Mucosa of rectum (tissue), 2 donors: Measurements from ENCODE around the gene C9orf78.
"Not testable (repeated sequence)": the region's sequence is repeated elsewhere in the genome, so short reads cannot be mapped to it uniquely, and the experiment has no call there.

Source experiments
- H3K27ac ChIP-seq, 2 donors: one replicate each; pipeline ENCODE4 v1.7.0; 2013; ENCODE audit warnings: inconsistent platforms in 2 of 2, low read depth in 2 of 2, low read length in 2 of 2
- H3K27me3 ChIP-seq, 2 donors: one replicate each; pipeline ENCODE4 v1.7.0; 2013; ENCODE audit warnings: low read length in 2 of 2; ENCODE audit not compliant: control insufficient read depth in 2 of 2, insufficient read depth in 2 of 2
- H3K36me3 ChIP-seq, 2 donors: one replicate each; pipeline ENCODE4 v1.7.0; 2013; ENCODE audit warnings: low read length in 2 of 2; ENCODE audit not compliant: control insufficient read depth in 2 of 2, insufficient read depth in 2 of 2
- H3K4me1 ChIP-seq, 2 donors: one replicate each; pipeline ENCODE4 v1.7.0; 2013; ENCODE audit warnings: low read length in 2 of 2, mild to moderate bottlenecking in 1 of 2; ENCODE audit not compliant: control insufficient read depth in 2 of 2, insufficient read depth in 2 of 2
- H3K4me3 ChIP-seq, 2 donors: one replicate each; pipeline ENCODE4 v1.7.0; 2013; ENCODE audit warnings: low read length in 2 of 2
- H3K9ac ChIP-seq, 2 donors: one replicate each; pipeline ENCODE4 v1.7.0; 2013; ENCODE audit warnings: low read length in 2 of 2, low read depth in 1 of 2, mild to moderate bottlenecking in 1 of 2
- H3K9me3 ChIP-seq, 2 donors: one replicate each; pipeline ENCODE4 v1.7.0; 2013; ENCODE audit warnings: low read length in 2 of 2; ENCODE audit not compliant: control insufficient read depth in 2 of 2
- donor health status: healthy.
- donor health status: Normal muscosa, but diverticular disease.

The C9orf78 gene

DNA sequence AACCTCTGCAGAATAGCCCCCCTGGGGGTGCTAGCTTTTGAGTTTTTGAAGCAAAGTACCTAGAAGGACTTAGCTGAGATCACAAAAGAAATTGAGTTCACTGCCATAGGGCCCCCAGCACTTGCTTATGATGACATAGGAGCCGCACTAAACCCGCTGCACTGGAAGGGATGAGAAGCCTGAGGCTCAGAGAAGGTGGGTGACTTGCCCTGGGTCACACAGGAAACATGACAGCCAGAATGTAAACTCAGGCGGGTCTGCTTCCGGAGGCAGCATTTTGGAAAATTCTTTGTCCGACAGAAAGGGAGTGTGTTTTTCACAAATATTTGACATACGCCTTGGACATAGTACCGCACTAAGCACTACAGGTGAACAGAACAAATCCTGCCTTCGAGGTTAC is 40.5 kb downstream of the C9orf78 start:
- Histone ChIP-seq H3K9ac (no peak overlapping the region), H3K4me3 (no peak overlapping the region), H3K36me3 (no peaks in the 10 kb centered on the region), H3K4me1 (no peaks in the 10 kb centered on the region), H3K27ac (no peak overlapping the region), H3K9me3 (no peaks in the 10 kb centered on the region), H3K27me3 (peaks cover 2% of the 10 kb centered on the region in 2 donors)

DNA sequence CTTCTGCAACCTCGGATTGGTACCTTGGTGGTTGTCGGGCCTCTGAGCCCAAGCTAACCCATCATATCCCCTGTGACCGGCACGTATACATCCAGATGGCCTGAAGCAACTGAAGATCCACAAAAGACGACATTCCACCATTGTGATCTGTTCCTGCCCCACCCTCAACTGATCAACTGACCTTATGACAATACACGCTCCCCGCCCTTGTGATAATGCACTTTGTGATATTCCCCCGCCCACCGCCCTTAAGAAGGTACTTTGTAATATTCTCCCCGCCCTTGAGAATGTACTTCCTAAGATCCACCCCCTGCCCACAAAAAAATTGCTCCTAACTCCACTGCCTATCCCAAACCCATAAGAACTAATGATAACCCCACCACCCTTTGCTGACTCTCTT is 48.6 kb downstream of the C9orf78 start:
- no peaks in the 10 kb centered on the region for H3K4me1 ChIP-seq
- no peaks in the 10 kb centered on the region for H3K9me3 ChIP-seq
- H3K27ac ChIP-seq, result no peak overlapping the region
- no peak overlapping the region for H3K4me3 ChIP-seq
- no peak overlapping the region for H3K9ac ChIP-seq
- no peaks in the 10 kb centered on the region for H3K36me3 ChIP-seq
- H3K27me3 ChIP-seq, result peaks cover 2 to 6% of the 10 kb centered on the region in 2 donors

DNA sequence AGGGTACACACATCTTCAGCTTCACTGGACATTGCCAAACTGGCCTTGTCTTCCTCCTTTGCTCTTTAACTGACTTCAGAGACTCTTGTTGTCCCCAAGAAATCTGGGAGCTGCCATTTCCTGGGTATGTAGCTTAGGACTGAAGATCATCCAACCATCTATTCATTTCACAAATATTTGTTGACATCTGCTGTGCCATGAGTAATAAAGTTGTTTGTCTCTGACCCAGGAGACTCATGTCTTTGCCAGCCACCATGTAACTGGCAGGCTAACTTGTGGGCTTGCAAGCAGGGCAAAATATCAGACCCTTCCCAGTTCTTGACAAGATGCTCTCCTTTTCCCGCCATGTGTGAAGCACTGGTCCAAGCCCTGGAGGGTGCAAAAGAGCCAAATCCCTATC is 49.2 kb downstream of the C9orf78 start:
- peaks cover 2 to 6% of the 10 kb centered on the region in 2 donors for H3K27me3 ChIP-seq
- no peaks in the 10 kb centered on the region for H3K36me3 ChIP-seq
- no peaks in the 10 kb centered on the region for H3K9me3 ChIP-seq
- H3K4me3 ChIP-seq, result no peak overlapping the region
- no peak overlapping the region for H3K27ac ChIP-seq
- no peaks in the 10 kb centered on the region for H3K4me1 ChIP-seq
- no peak overlapping the region for H3K9ac ChIP-seq

DNA sequence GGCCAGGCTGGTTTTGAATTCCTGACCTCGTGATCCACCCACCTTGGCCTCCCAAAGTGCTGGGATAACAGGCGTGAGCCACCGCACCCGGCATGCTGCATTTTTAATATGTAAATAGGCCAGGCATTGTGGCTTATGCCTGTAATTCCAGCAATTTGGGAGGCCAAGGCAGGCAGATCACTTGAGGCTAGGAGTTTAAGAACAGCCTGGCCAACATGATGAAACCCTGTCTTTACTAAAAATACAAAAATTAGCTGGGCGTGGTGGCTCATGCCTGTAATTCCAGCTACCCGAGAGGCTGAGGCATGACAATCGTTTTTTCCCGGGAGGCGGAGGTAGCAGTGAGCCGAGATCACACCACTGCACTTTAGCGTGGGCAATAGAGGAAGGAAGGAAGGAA is 50.1 kb downstream of the C9orf78 start:
- not testable (repeated sequence) for H3K9ac ChIP-seq, H3K4me3 ChIP-seq, H3K9me3 ChIP-seq, H3K4me1 ChIP-seq, H3K27ac ChIP-seq, H3K27me3 ChIP-seq, H3K36me3 ChIP-seq

DNA sequence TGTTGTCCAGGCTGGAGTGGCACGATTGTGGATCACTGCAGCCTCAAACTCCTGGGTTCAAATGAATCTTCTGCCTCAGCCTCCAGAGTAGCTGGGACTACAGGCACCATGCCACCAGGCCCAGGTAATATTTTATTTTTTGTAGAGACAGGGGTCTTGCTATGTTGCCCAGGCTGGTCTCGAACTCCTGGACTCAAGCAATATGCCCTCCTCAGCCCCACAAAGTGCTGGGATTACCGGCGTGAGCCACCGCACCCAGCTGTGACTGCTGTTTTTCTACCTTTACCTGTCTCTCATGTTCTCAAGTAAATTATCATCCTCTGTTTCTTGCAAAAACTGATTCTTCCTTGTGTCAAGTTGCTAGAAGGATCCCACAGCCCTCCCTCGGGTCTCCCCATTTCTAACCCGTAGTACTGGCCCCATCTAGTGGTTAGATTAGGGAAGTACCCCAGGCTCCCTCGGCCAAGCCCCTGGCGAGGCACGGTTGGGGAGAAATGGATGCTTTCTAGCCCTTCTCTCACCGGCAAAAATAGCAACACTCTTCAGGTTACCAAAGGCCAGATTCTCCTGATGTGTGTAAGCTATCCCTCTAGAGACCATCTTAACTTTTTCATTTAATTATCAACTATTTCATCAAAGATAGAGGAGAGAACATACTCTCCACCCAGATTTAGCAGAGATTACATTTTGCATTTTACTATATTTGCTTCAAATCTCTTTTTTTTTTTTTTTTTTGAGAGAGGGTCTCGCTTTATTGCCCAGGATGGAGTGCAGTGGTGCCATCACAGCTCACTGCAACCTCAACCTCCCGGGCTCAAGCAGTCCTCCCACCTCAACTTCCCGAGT is 51.3 kb downstream of the C9orf78 start:
- Histone ChIP-seq H3K9me3 (no peaks in the 10 kb centered on the region), H3K27ac (no peak overlapping the region), H3K4me3 (no peak overlapping the region), H3K4me1 (no peaks in the 10 kb centered on the region), H3K27me3 (peaks cover 2 to 6% of the 10 kb centered on the region in 2 donors), H3K9ac (no peak overlapping the region), H3K36me3 (no peaks in the 10 kb centered on the region)

DNA sequence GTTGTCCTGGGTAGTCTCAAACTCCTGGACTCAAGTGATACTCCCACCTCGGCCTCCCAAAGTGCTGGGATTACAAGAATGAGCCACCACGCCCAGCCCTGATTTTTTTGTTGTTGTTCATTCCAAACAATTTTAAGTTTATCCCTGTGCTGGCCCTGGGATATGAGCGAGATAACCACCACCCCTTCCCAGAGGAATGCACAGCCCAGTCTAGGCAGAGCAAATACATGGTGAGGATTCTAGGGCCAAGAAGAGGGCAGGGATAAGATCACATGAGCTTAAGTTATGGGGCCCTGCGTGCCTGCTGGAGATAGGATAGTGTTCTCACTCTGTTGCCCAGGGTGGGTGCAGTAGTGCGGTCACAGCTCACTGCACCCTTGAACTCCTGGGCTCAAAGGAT is 53.1 kb downstream of the C9orf78 start:
- Histone ChIP-seq H3K4me3 (no peak overlapping the region), H3K4me1 (peaks cover 0 to 6% of the 10 kb centered on the region in 2 donors), H3K9ac (no peak overlapping the region), H3K36me3 (no peaks in the 10 kb centered on the region), H3K27ac (no peak overlapping the region), H3K27me3 (peaks cover 0 to 3% of the 10 kb centered on the region in 2 donors), H3K9me3 (no peaks in the 10 kb centered on the region)

DNA sequence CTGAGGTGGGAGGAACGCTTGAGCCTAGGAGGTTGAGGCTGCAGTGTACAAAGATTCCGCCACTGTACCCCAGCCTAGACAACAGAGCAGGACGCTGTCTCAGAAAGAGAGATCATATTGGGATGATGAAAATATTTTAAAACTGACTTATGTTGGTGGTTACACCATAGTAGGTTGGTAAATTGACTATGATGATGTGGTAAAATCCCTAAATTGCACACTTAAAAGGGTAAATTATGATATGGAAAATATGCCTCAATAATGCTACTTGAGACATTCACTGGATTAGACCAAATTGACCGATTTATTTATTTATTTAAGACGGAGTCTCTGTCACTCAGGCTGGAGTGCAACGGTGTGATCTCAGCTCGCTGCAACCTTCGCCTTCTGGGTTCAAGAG is 53.9 kb downstream of the C9orf78 start:
- Histone ChIP-seq H3K9me3 (no peaks in the 10 kb centered on the region), H3K4me1 (peaks cover 5 to 9% of the 10 kb centered on the region in 2 donors), H3K27me3 (no peaks in the 10 kb centered on the region), H3K9ac (no peak overlapping the region), H3K36me3 (no peaks in the 10 kb centered on the region), H3K27ac (no peak overlapping the region), H3K4me3 (no peak overlapping the region)

DNA sequence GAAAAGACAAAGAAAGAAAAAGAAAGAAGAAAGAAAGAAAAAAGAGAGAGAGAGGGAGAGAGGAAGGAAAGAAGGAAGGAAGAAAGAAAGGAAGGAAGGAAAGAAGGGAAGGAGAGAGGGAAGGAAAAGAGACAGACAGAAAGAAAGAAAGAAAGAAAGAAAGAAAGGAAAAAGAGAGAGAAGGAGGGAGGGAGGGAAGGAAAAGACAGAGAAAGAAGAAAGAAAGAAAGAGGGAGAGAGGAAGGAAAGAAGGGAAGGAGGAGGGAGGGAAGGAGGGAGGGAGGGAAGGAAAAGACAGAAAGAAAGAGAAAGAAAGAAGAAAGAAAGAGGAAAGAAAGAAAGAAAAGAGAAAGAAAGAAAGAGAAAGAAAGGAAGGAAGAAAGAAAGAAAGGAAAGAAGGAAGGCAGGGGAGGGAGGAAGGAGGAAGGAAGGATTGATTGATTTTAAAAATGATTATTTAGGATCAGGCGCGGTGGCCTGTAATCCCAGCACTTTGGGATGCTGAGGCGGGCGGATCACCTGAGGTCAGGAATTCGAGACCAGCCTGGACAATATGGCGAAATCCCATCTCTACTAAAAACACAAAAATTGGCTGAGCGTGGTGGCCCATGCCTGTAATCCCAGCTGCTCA is 55.4 kb downstream of the C9orf78 start:
- Histone ChIP-seq H3K27me3 (no peaks in the 10 kb centered on the region), H3K4me3 (no peak overlapping the region), H3K9me3 (no peaks in the 10 kb centered on the region), H3K36me3 (no peaks in the 10 kb centered on the region), H3K27ac (no peak overlapping the region), H3K9ac (no peak overlapping the region), H3K4me1 (peaks cover 5 to 9% of the 10 kb centered on the region in 2 donors)

DNA sequence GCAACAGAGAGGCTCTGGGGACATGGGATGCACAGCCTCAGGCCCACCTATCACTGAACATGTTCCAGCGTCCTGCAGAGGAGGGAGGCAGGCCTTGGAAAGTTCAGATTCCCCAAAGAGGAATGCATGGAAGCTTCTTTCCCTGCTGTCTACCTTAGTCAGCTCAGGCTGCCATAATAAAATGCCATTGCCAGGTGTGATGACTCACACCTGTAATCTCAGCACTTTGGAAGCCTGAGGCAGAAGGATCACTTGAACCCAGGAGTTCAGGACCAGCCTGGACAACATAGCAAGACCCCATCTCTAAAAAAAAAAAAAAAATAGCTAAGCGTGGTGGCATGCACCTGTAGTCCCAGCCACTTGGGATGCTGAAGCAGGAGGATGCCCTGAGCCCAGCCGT is 56.6 kb downstream of the C9orf78 start:
- Histone ChIP-seq H3K27me3 (no peaks in the 10 kb centered on the region), H3K27ac (no peak overlapping the region), H3K9me3 (no peaks in the 10 kb centered on the region), H3K4me1 (peaks cover 5 to 9% of the 10 kb centered on the region in 2 donors), H3K36me3 (no peaks in the 10 kb centered on the region), H3K9ac (no peak overlapping the region), H3K4me3 (no peak overlapping the region)

DNA sequence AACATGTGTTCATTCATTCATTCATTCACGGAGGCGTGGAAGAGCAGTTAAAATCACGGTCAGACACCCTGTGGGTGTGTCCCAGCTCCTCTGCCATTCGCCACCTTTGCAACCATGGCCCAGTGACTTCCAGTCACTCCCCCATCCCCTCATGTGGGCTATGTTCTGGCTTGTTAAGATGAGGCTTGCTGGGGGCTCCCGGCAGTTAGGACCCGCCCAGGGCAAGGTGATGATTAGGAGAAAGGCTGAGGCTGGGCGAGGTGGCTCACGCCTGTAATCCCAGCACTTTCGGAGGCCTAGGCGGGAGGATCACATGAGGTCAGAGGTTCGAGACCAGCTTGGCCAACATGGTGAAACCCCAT is 57.3 kb downstream of the C9orf78 start:
- H3K4me3 ChIP-seq, result no peak overlapping the region
- peaks cover 5 to 9% of the 10 kb centered on the region in 2 donors for H3K4me1 ChIP-seq
- no peaks in the 10 kb centered on the region for H3K36me3 ChIP-seq
- no peaks in the 10 kb centered on the region for H3K9me3 ChIP-seq
- H3K27me3 ChIP-seq, result no peaks in the 10 kb centered on the region
- H3K9ac ChIP-seq, result peak overlapping the region in 1 of 2 donors; percentile 8
- peak overlapping the region in 1 of 2 donors; percentile 11 for H3K27ac ChIP-seq
